GM18520 (cell line): ENCODE results near the gene CAMKK1.
"Not testable (repeated sequence)": the region's sequence is repeated elsewhere in the genome, so short reads cannot be mapped to it uniquely, and the experiment has no call there.

Source experiments
- ATAC-seq: cut with Tn5 transposase; IDR thresholded peaks from one replicate; pipeline ENCODE4 v1.9.1; 2021; ENCODE audit not compliant: unreplicated experiment

Gene CAMKK1

DNA sequence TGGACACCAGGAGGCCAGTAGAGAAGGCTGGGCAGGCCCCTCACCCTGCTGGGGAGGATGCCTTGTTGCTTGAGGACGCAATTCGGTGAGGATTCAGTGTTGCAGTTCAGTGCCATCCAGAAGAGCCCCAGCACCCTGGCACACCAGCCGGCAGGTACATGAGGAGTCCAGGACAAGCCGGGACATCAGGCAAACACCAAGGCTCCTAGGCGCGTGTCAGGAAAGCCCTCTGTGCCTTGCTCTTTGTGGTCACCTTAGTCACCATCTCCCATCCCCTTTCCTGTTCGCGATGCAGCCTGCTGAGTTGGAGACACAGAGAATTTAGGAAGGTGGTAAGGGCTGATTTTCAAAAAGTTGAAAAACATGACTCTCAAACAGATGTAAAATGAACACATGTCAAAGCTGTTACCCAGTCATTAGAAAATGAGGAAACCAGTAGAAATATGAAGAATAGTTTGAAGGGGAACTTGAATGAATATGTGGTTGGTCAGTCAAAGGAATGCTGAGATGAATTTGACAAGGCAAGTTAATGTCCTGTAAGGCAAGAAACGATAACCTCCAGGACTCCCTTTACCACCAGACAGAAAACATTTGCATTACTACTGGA, 44.5 kb downstream of the CAMKK1 start:
- ATAC-seq: no peak

DNA sequence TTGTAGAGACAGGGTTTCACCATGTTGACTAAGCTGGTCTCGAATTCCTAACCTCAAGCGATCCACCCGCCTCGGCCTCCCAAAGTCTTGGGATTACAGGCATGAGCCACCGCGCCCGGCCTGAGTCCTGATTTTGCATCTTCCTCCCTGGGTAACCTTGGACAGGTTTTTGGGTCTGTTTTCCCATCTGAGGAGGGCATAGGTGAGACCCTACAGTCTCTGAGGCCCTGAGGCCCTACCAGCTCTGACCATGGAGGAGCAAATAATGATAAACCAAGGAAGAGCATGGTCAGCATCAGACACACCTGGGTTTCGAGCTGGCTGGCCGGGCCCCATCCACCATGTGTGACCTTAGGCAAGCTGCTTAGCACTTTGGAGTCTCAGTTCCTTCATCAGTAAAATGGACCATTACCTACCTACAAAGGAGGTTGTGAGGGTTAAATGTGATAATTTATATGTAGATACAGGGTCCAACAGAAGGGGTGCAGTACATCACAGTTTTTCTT, 45.6 kb downstream of the CAMKK1 start:
- ATAC-seq: no peak

- ATAC-seq: no peak
Observed at GRCh38 chr17:3846437-3847164, 46.3 kb downstream of the CAMKK1 start.

GRCh38 chr17:3845621-3846436, 47.0 kb downstream of the CAMKK1 start, which contains the start of gene NCBP3:
Gene NCBP3, minus strand, starts transcription at chr17:3846246. Its CDS starts 23 bp downstream, at chr17:3846223.
- ATAC-seq: peak; percentile 91

GRCh38 chr17:3845291-3845620, 47.6 kb downstream of the CAMKK1 start:
- ATAC-seq: no peak

- not testable (repeated sequence) for ATAC-seq
Observed at GRCh38 chr17:3844556-3844955, 48.3 kb downstream of the CAMKK1 start.

- no peak for ATAC-seq
Observed at GRCh38 chr17:3843935-3844516, 48.8 kb downstream of the CAMKK1 start.

- no peak for ATAC-seq
Observed at GRCh38 chr17:3838206-3838605, 54.6 kb downstream of the CAMKK1 start.

DNA sequence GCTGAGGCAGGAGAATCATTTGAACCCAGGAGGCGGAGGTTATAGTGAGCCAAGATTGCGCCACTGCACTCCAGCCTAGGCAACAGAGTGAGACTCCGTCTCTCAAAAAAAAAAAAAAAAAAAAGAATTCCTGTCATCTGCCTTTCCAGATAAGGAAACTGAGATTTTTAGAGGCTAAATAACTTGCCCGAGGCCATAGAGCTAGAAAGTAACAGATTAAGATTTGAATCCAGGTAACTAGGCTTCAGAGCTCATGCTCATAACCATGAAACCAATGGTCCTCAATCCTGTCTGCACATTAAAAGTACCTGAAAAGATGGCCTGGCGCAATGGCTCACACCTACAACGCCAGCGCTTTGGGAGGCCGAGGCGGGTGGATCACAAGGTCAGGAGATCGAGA, 56.3 kb downstream of the CAMKK1 start:
- no peak for ATAC-seq

- ATAC-seq: no peak
Observed at GRCh38 chr17:3835410-3836229, 57.2 kb downstream of the CAMKK1 start.

DNA sequence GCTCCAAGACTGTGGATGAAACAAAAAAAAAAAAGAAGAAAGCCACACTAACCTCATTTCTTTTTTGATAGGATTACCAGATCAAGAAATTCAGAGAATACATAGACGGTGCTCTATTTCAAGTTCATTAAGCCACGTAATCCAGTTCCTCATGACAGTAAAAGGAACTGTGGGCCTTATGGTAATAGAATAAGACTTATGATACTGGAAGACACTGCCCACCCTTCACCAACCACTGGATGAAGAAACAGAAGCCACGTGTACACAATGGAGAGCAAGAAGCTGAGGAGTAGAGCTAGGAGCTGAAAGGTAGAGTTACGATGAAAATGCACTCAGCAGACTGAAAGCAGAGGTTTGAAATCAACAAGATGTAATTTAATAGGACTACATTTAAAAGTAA, 58.0 kb downstream of the CAMKK1 start:
- ATAC-seq: no peak

GRCh38 chr17:3828852-3829232, 64.0 kb downstream of the CAMKK1 start:
- ATAC-seq: no peak

GRCh38 chr17:3828151-3828851, 64.6 kb downstream of the CAMKK1 start:
- no peak for ATAC-seq

- no peak for ATAC-seq
Observed at GRCh38 chr17:3827124-3827773, 65.6 kb downstream of the CAMKK1 start.

DNA sequence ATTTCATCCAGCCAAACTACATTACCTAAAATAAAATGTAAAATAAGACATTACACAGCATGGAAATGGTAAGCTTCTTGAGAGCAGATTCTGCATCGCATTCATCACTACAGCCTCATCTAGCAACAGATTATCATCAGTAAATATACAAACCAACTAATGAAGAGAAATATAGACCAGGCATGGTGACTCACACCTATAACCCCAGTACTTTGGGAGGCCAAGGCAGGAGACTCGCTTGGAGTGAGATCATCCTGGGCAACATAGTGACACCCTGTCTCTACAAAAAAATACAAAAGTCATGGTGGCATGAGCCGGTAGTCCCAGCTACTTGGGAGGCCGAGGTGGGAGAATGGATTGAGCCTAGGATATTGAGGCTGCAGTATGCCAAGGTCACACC, 66.7 kb downstream of the CAMKK1 start:
- ATAC-seq: no peak

DNA sequence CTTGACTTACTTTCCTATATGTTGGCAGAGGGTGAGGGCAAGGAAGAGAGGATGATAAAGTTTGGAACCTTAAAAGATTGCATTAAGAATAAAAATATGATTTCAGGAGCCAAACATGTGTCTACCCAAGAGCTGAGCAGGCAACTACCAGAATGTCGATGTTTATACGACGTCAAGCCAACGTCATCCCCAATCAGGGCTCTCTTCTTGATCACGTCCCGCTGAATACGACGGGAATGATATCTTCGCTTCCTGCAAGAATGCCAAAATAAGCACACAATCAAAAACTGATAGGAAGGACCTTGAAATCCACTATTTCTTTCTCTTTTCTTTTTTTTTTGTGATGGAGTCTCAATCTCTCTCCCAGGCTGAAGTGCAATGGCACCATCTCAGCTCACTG, 71.8 kb downstream of the CAMKK1 start:
- ATAC-seq: no peak

GRCh38 chr17:3818786-3819185, 74.1 kb downstream of the CAMKK1 start:
- ATAC-seq: no peak

- ATAC-seq: no peak
Observed at GRCh38 chr17:3817851-3818605, 74.8 kb downstream of the CAMKK1 start.

DNA sequence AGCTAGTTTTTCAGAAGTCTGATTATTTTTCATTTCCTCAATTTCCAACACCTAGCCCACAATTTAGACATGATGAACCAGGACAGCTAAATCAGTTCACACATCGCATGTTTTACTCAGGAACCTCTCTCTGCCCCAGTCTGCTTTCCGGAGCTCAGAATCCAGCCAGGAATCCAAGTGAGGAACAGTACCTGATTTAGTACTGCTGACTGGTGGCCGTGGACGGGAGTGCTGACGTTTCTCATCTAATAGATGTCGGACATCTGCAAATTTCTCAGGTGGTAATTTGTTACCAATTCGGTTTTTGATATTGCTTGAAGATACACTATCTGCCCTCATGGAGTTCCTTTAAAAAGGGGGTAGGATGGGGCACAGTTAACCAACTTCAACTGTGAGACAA, 76.9 kb downstream of the CAMKK1 start:
- no peak for ATAC-seq
